Measurements from ENCODE around the gene RNPS1.

RNPS1 gene

DNA sequence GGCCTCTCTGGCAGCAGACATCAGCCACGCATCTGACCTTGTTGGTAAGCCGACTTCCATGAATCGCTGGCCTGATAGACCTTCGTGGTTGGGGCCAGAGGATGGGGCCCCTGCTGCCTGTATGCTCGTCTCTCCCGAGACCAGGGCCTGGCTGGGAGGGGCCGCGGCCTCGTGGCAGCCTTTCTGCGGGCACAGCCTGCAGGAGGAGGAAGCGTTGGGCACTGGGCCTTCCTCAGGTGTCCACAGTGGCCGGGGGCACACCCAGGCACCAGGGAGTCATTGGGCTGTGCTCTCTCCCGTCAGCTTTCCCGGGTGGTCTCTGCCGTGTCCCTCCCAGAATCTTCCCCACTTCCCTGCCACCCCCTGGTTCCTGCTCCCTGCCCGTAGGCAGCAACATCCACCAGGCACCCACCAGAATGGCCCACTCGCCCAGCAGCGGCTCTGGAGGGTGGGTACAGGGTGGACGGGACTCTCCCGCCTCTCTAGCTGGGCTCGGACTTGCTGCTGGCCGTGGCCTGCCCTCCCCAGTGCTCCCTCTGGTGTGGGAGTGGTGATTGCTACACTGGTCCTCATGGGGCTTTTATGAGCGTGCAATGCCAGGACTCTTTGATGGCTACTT is 38.2 kb downstream of the RNPS1 start:
- no peaks in the 10 kb centered on the region for H3K4me1 ChIP-seq (ENCODE audit: control insufficient read depth, insufficient read depth, low read length)
- H3K36me3 ChIP-seq (ENCODE audit: control insufficient read depth, insufficient read depth, low read length): peaks cover 26% of the 10 kb centered on the region
- no peak overlapping the region for H3K27ac ChIP-seq (ENCODE audit: insufficient read depth, low read depth, low read length, poor library complexity, severe bottlenecking)
- H3K27me3 ChIP-seq (ENCODE audit: control insufficient read depth, insufficient read depth, low read length, poor library complexity, severe bottlenecking): no peaks in the 10 kb centered on the region
- H3K9me3 ChIP-seq (ENCODE audit: control insufficient read depth, low read length): no peaks in the 10 kb centered on the region
- no peak overlapping the region for H3K4me3 ChIP-seq (ENCODE audit: insufficient read depth, low read depth, low read length)
- WGBS, 2 experiments: 95% methylated on average over 23 of the region's 23 CpGs

GRCh38 chr16:2229091-2229490 is 38.8 kb downstream of the RNPS1 start:
- no peak overlapping the region for H3K27ac ChIP-seq (ENCODE audit: insufficient read depth, low read depth, low read length, poor library complexity, severe bottlenecking)
- no peaks in the 10 kb centered on the region for H3K4me1 ChIP-seq (ENCODE audit: control insufficient read depth, insufficient read depth, low read length)
- H3K9me3 ChIP-seq (ENCODE audit: control insufficient read depth, low read length): no peaks in the 10 kb centered on the region
- 94 to 96% methylated on average over 12 of the region's 12 CpGs for WGBS, 2 experiments
- H3K27me3 ChIP-seq (ENCODE audit: control insufficient read depth, insufficient read depth, low read length, poor library complexity, severe bottlenecking): no peaks in the 10 kb centered on the region
- H3K36me3 ChIP-seq (ENCODE audit: control insufficient read depth, insufficient read depth, low read length): peaks cover 26% of the 10 kb centered on the region
- no peak overlapping the region for H3K4me3 ChIP-seq (ENCODE audit: insufficient read depth, low read depth, low read length)

DNA sequence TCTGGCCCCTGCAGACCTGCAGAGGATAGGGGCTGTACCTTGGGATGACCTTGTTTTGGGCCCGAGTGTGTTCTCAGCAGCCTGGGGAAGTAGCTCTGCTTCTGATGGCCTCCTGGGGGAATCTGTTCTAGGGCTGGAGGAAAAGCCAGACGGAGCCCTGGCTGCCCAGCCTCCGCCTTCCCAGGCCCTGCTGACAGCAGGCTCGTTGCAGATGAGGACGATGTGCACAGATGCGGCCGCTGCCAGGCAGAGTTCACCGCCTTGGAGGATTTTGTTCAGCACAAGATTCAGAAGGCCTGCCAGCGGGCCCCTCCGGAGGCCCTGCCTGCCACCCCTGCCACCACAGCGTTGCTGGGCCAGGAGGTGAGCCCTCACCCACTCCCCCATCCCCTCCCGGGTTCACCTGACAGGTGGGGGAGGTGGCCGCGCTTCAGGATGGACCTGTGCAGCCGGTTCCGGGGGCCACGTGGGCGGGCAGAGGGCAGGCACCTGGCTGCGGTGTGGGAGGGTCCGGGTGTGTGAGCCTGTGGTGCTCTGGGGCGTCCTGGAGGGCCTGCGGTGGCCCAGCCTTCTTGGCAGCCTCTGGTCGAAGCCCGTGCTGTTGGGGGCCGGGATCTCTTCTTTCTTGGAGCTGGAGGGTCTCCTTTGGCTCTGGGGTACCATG is 39.6 kb downstream of the RNPS1 start:
- H3K4me3 ChIP-seq (ENCODE audit: insufficient read depth, low read depth, low read length): no peak overlapping the region
- no peak overlapping the region for H3K27ac ChIP-seq (ENCODE audit: insufficient read depth, low read depth, low read length, poor library complexity, severe bottlenecking)
- H3K27me3 ChIP-seq (ENCODE audit: control insufficient read depth, insufficient read depth, low read length, poor library complexity, severe bottlenecking): no peaks in the 10 kb centered on the region
- WGBS, 2 experiments: 95 to 97% methylated on average over 25 of the region's 25 CpGs
- peaks cover 20% of the 10 kb centered on the region for H3K36me3 ChIP-seq (ENCODE audit: control insufficient read depth, insufficient read depth, low read length)
- no peaks in the 10 kb centered on the region for H3K9me3 ChIP-seq (ENCODE audit: control insufficient read depth, low read length)
- H3K4me1 ChIP-seq (ENCODE audit: control insufficient read depth, insufficient read depth, low read length): no peaks in the 10 kb centered on the region

DNA sequence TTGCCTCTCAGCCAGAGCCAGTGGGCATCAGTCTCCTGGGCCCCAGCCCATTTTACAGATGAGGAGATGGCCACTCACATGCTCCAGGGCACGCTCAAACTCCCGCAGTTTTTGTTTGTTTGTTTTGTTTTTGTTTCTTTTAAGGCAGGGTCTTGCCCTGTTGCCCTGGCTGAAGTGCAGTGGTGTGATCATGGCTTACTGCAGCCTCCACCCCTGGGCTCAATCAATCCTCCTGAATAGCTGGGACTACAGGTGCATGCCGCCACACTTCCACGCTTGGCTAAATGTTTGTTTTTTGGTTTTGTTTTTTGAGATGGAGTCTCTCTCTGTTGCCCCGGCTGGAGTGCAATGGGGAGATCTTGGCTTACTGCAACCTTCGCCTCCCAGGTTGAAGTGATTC is 41.0 kb downstream of the RNPS1 start:
- 95 to 96% methylated on average over 6 of the region's 6 CpGs for WGBS, 2 experiments
- no peak overlapping the region for H3K27ac ChIP-seq (ENCODE audit: insufficient read depth, low read depth, low read length, poor library complexity, severe bottlenecking)
- H3K9me3 ChIP-seq (ENCODE audit: control insufficient read depth, low read length): no peaks in the 10 kb centered on the region
- H3K4me1 ChIP-seq (ENCODE audit: control insufficient read depth, insufficient read depth, low read length): no peaks in the 10 kb centered on the region
- peaks cover 18% of the 10 kb centered on the region for H3K36me3 ChIP-seq (ENCODE audit: control insufficient read depth, insufficient read depth, low read length)
- H3K4me3 ChIP-seq (ENCODE audit: insufficient read depth, low read depth, low read length): no peak overlapping the region
- no peaks in the 10 kb centered on the region for H3K27me3 ChIP-seq (ENCODE audit: control insufficient read depth, insufficient read depth, low read length, poor library complexity, severe bottlenecking)

DNA sequence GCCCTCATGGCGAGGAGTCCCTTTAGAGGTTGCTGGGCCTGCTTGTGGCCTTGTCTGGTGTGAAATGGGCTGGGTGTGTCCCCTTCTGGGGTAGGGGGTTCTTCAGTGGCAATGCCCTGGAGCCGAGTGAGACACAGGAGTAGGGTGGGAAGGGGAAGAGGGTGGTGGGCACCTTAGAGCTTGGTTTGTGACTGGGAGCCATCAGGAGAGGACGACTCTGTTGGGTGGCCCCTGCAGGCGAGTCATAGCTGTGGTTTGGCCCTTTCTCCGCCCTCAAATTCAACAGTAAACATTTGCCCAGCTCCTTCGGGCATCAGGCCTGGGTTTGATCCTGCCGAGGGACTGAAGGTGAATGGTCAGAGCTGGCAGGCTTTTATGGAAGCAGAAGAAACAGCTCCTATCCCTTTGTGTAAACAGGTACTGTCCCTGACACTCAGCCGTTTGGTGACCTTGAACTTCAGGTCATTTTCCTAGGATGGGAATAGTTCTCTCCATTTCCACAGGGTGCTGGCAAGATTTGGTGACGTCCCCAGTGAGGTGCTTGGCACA is 41.6 kb downstream of the RNPS1 start:
- Histone ChIP-seq H3K9me3 (ENCODE audit: control insufficient read depth, low read length) (no peaks in the 10 kb centered on the region), H3K27ac (ENCODE audit: insufficient read depth, low read depth, low read length, poor library complexity, severe bottlenecking) (no peak overlapping the region), H3K4me3 (ENCODE audit: insufficient read depth, low read depth, low read length) (no peak overlapping the region), H3K36me3 (ENCODE audit: control insufficient read depth, insufficient read depth, low read length) (peaks cover 13% of the 10 kb centered on the region), H3K27me3 (ENCODE audit: control insufficient read depth, insufficient read depth, low read length, poor library complexity, severe bottlenecking) (no peaks in the 10 kb centered on the region), H3K4me1 (ENCODE audit: control insufficient read depth, insufficient read depth, low read length) (no peaks in the 10 kb centered on the region)
- 92% methylated on average over 9 of the region's 9 CpGs for WGBS, 2 experiments

DNA sequence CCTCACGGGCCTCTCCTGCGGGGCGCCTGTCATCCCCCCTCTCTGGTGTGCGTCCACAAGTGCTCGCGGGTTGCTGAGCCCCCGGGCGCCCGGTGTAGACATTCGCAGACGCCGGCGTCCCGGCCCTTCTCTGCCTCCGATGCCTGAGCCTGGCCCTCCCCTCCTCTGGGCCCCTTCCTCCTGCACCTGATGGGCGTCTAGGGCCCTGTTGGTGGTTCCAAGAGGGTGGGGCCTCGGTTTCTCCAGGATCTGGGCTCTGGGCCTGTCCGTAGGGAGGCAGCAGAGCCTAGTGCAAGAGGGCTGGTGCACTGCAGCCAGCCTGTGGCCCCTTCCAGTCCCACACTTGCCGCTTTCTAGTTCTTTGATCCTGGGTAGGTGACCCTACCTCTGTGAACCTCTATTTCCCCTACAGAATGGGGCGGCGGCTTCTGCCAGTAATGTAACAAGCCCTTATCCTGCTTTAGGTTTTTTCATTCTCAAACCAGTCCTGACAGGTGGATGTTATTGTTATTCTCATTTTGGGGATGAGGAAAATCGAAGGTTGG is 43.9 kb downstream of the RNPS1 start:
- Histone ChIP-seq H3K27me3 (ENCODE audit: control insufficient read depth, insufficient read depth, low read length, poor library complexity, severe bottlenecking) (no peaks in the 10 kb centered on the region), H3K9me3 (ENCODE audit: control insufficient read depth, low read length) (no peaks in the 10 kb centered on the region), H3K4me3 (ENCODE audit: insufficient read depth, low read depth, low read length) (peak overlapping the region; percentile 97), H3K27ac (ENCODE audit: insufficient read depth, low read depth, low read length, poor library complexity, severe bottlenecking) (no peak overlapping the region), H3K4me1 (ENCODE audit: control insufficient read depth, insufficient read depth, low read length) (no peaks in the 10 kb centered on the region), H3K36me3 (ENCODE audit: control insufficient read depth, insufficient read depth, low read length) (peaks cover 10% of the 10 kb centered on the region)
- WGBS, 2 experiments: 11% methylated on average over 22 of the region's 22 CpGs

DNA sequence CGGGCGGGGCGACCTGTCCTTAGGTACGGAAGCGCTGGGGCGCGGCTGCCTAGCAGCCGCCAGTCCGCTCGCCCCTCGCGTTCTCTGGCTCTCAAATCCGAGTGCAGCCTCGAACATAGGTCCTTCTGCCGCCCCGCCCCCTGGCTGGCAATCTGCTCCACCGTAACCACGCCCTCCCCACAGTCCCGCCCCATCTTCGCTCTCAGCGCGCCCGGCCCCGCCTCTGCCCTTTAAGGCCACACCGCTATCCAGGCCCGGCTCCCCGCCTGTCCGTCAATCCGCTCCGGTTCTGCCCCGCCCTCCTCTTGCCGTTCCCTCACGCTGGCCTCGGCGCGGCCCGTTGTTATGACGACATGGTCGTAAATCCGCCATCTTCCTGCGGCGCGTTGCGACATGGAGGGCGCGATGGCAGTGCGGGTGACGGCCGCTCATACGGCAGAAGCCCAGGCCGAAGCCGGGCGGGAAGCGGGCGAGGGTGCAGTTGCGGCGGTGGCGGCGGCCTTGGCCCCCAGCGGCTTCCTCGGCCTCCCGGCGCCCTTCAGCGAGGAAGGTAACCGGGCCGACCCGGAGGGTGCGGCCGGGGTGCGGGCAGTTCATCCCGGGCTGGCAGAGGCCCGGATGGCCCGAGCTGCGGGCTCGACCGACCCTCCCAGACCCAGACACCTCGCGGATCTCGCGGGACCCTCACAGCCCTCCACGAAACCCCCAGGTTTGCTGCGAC is 44.5 kb downstream of the RNPS1 start, which contains the start of gene E4F1:
Gene E4F1, plus strand, starts transcription at position 371 of the 721 bp plus-strand sequence. Its CDS starts 23 bp downstream, at position 394.
- peak within 1 kb of the TSS; percentile 97 for H3K4me3 ChIP-seq (ENCODE audit: insufficient read depth, low read depth, low read length)
- 0% methylated on average over 82 of the region's 82 CpGs for WGBS, 2 experiments
- peaks cover 4% of the 10 kb centered on the region for H3K36me3 ChIP-seq (ENCODE audit: control insufficient read depth, insufficient read depth, low read length)
- H3K9me3 ChIP-seq (ENCODE audit: control insufficient read depth, low read length): no peaks in the 10 kb centered on the region
- no peaks in the 10 kb centered on the region for H3K4me1 ChIP-seq (ENCODE audit: control insufficient read depth, insufficient read depth, low read length)
- H3K27me3 ChIP-seq (ENCODE audit: control insufficient read depth, insufficient read depth, low read length, poor library complexity, severe bottlenecking): no peaks in the 10 kb centered on the region
- H3K27ac ChIP-seq (ENCODE audit: insufficient read depth, low read depth, low read length, poor library complexity, severe bottlenecking): no peak within 1 kb of the TSS

DNA sequence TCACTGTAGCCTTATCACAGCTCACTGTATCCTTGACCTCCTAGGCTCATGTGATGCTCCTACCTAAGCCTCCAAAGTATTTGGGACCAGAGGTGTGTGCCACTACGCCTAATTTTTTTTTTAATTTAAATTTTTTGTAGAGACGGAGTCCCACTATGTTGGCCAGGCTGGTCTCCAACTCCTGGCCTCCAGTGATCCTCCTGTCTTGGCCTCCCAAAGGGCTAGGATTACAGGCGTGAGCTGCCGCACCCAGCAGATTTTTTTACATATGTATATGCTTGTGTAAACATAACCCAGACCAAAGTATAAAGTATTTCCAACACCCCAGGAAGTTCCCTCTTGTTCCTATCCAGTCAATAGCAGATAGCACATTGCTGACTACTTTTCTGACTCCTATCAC is 51.6 kb downstream of the RNPS1 start:
- Histone ChIP-seq H3K9me3 (ENCODE audit: control insufficient read depth, low read length) (no peaks in the 10 kb centered on the region), H3K4me1 (ENCODE audit: control insufficient read depth, insufficient read depth, low read length) (peaks cover 12% of the 10 kb centered on the region)

DNA sequence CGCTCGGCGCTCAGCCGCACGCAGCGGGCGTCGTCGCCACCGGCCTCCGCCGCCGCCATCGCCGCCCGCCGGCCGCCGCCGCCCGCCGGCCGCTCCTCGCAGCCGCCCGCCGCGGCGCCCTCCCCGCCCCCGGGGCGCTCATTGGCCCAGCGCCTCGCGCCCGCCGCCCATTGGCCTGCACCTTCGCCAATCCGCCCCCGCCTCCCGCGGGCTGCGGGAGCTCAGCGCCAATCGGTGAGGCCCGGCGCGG is 53.3 kb downstream of the RNPS1 start, which contains the start of gene PGP:
Gene PGP, minus strand, starts transcription at position 122 of the 250 bp plus-strand sequence. Its CDS starts 63 bp downstream, at position 59.
- WGBS, 2 experiments: 0% methylated on average over 48 of the region's 48 CpGs

More for the DNA sequence above, 51.6 kb downstream of the RNPS1 start:
- 97 to 100% methylated on average over 4 of the region's 4 CpGs for WGBS, 2 experiments
- Histone ChIP-seq H3K27ac (ENCODE audit: insufficient read depth, low read depth, low read length, poor library complexity, severe bottlenecking) (no peak overlapping the region), H3K27me3 (ENCODE audit: control insufficient read depth, insufficient read depth, low read length, poor library complexity, severe bottlenecking) (no peaks in the 10 kb centered on the region), H3K36me3 (ENCODE audit: control insufficient read depth, insufficient read depth, low read length) (peaks cover 8% of the 10 kb centered on the region), H3K4me3 (ENCODE audit: insufficient read depth, low read depth, low read length) (no peak overlapping the region)

More for the DNA sequence above, 53.3 kb downstream of the RNPS1 start, which contains the start of gene PGP:
- H3K27me3 ChIP-seq (ENCODE audit: control insufficient read depth, insufficient read depth, low read length, poor library complexity, severe bottlenecking): no peaks in the 10 kb centered on the region
- peak within 1 kb of the TSS; percentile 91 for H3K27ac ChIP-seq (ENCODE audit: insufficient read depth, low read depth, low read length, poor library complexity, severe bottlenecking)
- H3K9me3 ChIP-seq (ENCODE audit: control insufficient read depth, low read length): no peaks in the 10 kb centered on the region
- H3K4me3 ChIP-seq (ENCODE audit: insufficient read depth, low read depth, low read length): peak within 1 kb of the TSS; percentile 88
- H3K4me1 ChIP-seq (ENCODE audit: control insufficient read depth, insufficient read depth, low read length): peaks cover 12% of the 10 kb centered on the region
- H3K36me3 ChIP-seq (ENCODE audit: control insufficient read depth, insufficient read depth, low read length): peaks cover 8% of the 10 kb centered on the region

Measured in ectodermal cell (in vitro differentiated cells).